Hematopoietic multipotent progenitor cell treated with erythropoietin and hydrocortisone succinate and interleukin-3 and kit ligand, for 15 days (in vitro differentiated cells): ENCODE measurements around the gene KEL.
"Not testable (repeated sequence)": the region's sequence is repeated elsewhere in the genome, so short reads cannot be mapped to it uniquely, and the experiment has no call there.

Experiments used
- DNase-seq: peaks from one replicate; pipeline ENCODE4 v3.0.0-alpha.2; 2015; ENCODE audit warnings: low spot score

KEL gene

GRCh38 chr7:142961973-142962926 is at the start of gene KEL:
TSS of gene KEL (minus strand) at chr7:142962363. CDS start at chr7:142962206, 157 bp downstream.
- DNase-seq = peak; percentile 88

GRCh38 chr7:143008007-143008901 is 46.1 kb upstream of the KEL start:
- peak; percentile 82 for DNase-seq

GRCh38 chr7:143005632-143006260 is 43.6 kb upstream of the KEL start:
- DNase-seq = no peak

GRCh38 chr7:143003393-143004051 is 41.4 kb upstream of the KEL start:
- peak; percentile 79 for DNase-seq

- no peak for DNase-seq
Measured at GRCh38 chr7:143002898-143003297, 40.7 kb upstream of the KEL start.

- peak; percentile 49 for DNase-seq
Measured at GRCh38 chr7:143002106-143002505, 39.9 kb upstream of the KEL start.

- no peak for DNase-seq
Measured at GRCh38 chr7:143000648-143001047, 38.5 kb upstream of the KEL start.

GRCh38 chr7:142999793-143000192 is 37.6 kb upstream of the KEL start:
- no peak for DNase-seq

GRCh38 chr7:142998966-142999365 is 36.8 kb upstream of the KEL start:
- DNase-seq = no peak

GRCh38 chr7:142997456-142997989 is 35.4 kb upstream of the KEL start:
- no peak for DNase-seq

- no peak for DNase-seq
Measured at GRCh38 chr7:142992427-142992826, 30.3 kb upstream of the KEL start.

GRCh38 chr7:142984297-142984696 is 22.1 kb upstream of the KEL start:
- no peak for DNase-seq

GRCh38 chr7:142983825-142984224 is 21.7 kb upstream of the KEL start:
- peak; percentile 27 for DNase-seq

- DNase-seq = not testable (repeated sequence)
Measured at GRCh38 chr7:142978402-142978801, 16.2 kb upstream of the KEL start.

- DNase-seq = no peak
Measured at GRCh38 chr7:142974626-142975025, 12.5 kb upstream of the KEL start.

GRCh38 chr7:142969183-142969582 is 7.0 kb upstream of the KEL start:
- DNase-seq = no peak

- no peak for DNase-seq
Measured at GRCh38 chr7:142968229-142968628, 6.1 kb upstream of the KEL start.

GRCh38 chr7:142964502-142965246 is 2.5 kb upstream of the KEL start:
- DNase-seq = peak; percentile 70

GRCh38 chr7:142963993-142964392 is 1.8 kb upstream of the KEL start:
- no peak for DNase-seq

GRCh38 chr7:142962991-142963390 is 828 bp upstream of the KEL start:
- no peak for DNase-seq

GRCh38 chr7:142961595-142961972 is 579 bp downstream of the KEL start:
- no peak for DNase-seq
